Mesenchymal stem cell (in vitro differentiated cells and primary cell): Measurements from ENCODE around the gene MAU2.

ENCODE experiments used
- DNase-seq: peaks from one replicate; pipeline ENCODE4 v3.0.0-alpha.2; 2013
- H2AFZ ChIP-seq: one replicate; pipeline ENCODE4 v1.6.1; 2013; ENCODE audit warnings: low read depth, mild to moderate bottlenecking, control low read depth, inconsistent platforms, low read length, moderate library complexity
- H2AK5ac ChIP-seq: 2 replicates; pipeline ENCODE4 v1.6.1; 2013; ENCODE audit warnings: low read length, moderate library complexity, mild to moderate bottlenecking, inconsistent platforms; ENCODE audit not compliant: severe bottlenecking
- H2BK120ac ChIP-seq: one replicate; pipeline ENCODE4 v1.6.1; 2013; ENCODE audit warnings: low read depth, mild to moderate bottlenecking, inconsistent platforms, low read length, moderate library complexity
- H2BK12ac ChIP-seq, 2 experiments: one replicate each; pipeline ENCODE4 v1.6.1; 2013; ENCODE audit warnings: inconsistent platforms in 2 of 2, low read length in 2 of 2, mild to moderate bottlenecking in 2 of 2, moderate library complexity in 2 of 2, control low read depth in 1 of 2
- H2BK15ac ChIP-seq: one replicate; pipeline ENCODE4 v1.6.1; 2013; ENCODE audit warnings: mild to moderate bottlenecking, low read depth, inconsistent platforms; ENCODE audit not compliant: poor library complexity, severe bottlenecking
- H2BK5ac ChIP-seq: 2 replicates; pipeline ENCODE4 v1.6.1; 2013; ENCODE audit warnings: low read depth, mild to moderate bottlenecking, low read length, control low read depth, inconsistent platforms; ENCODE audit not compliant: poor library complexity, severe bottlenecking
- H3K14ac ChIP-seq, 2 experiments: one replicate each; pipeline ENCODE4 v1.6.1; 2013; ENCODE audit warnings: inconsistent platforms in 2 of 2, low read length in 2 of 2, control low read depth in 1 of 2, mild to moderate bottlenecking in 1 of 2, moderate library complexity in 1 of 2
- H3K18ac ChIP-seq, 2 experiments: one replicate each; pipeline ENCODE4 v1.6.1; 2013; ENCODE audit warnings: inconsistent platforms in 2 of 2, low read length in 2 of 2, control low read depth in 1 of 2, low read depth in 1 of 2, mild to moderate bottlenecking in 1 of 2
- H3K23ac ChIP-seq, 2 experiments: one replicate each; pipeline ENCODE4 v1.6.1; 2013; ENCODE audit warnings: inconsistent platforms in 2 of 2, low read length in 2 of 2, mild to moderate bottlenecking in 2 of 2, moderate library complexity in 2 of 2, control low read depth in 1 of 2
- H3K27ac ChIP-seq: 2 replicates; pipeline ENCODE4 v1.5.1; 2013; ENCODE audit warnings: mild to moderate bottlenecking, moderate library complexity, low read length, control low read depth, inconsistent platforms; ENCODE audit not compliant: poor library complexity, severe bottlenecking
- H3K27me3 ChIP-seq, 2 experiments: 2 replicates each; pipeline versions ENCODE4 v1.6.1 to v1.7.0; 2013; ENCODE audit warnings: low read length in 2 of 2, mild to moderate bottlenecking in 2 of 2, moderate library complexity in 2 of 2, control low read depth in 1 of 2, inconsistent platforms in 1 of 2; ENCODE audit not compliant: control insufficient read depth in 1 of 2, insufficient read depth in 1 of 2
- H3K36me3 ChIP-seq, 2 experiments: 2 replicates each; pipeline versions ENCODE4 v1.6.1 to v1.7.0; 2013; ENCODE audit warnings: low read length in 2 of 2, control low read depth in 1 of 2, inconsistent platforms in 1 of 2, low read depth in 1 of 2, mild to moderate bottlenecking in 1 of 2; ENCODE audit not compliant: insufficient read depth in 2 of 2, control insufficient read depth in 1 of 2
- H3K4ac ChIP-seq, 2 experiments: one replicate each; pipeline ENCODE4 v1.6.1; 2013; ENCODE audit warnings: inconsistent platforms in 2 of 2, low read length in 2 of 2, mild to moderate bottlenecking in 2 of 2, moderate library complexity in 2 of 2, control low read depth in 1 of 2, low read depth in 1 of 2
- H3K4me1 ChIP-seq: 2 replicates; pipeline ENCODE4 v1.6.1; 2013; ENCODE audit warnings: low read depth, low read length, control low read depth; ENCODE audit not compliant: control insufficient read depth, insufficient read depth
- H3K4me2 ChIP-seq: 2 replicates; pipeline ENCODE4 v1.6.1; 2013; ENCODE audit warnings: low read length, mild to moderate bottlenecking, inconsistent platforms; ENCODE audit not compliant: poor library complexity, severe bottlenecking
- H3K4me3 ChIP-seq, 2 experiments: 2 replicates each; pipeline versions ENCODE4 v1.5.1 to v1.7.0; 2013; ENCODE audit warnings: low read length in 2 of 2, mild to moderate bottlenecking in 2 of 2, control low read depth in 1 of 2, low read depth in 1 of 2; ENCODE audit not compliant: insufficient read depth in 1 of 2
- H3K79me1 ChIP-seq: replicated peaks from 2 replicates; pipeline ENCODE4 v1.6.1; 2013; ENCODE audit warnings: mild to moderate bottlenecking, control low read depth, low read length, inconsistent platforms; ENCODE audit not compliant: poor library complexity, severe bottlenecking
- H3K9ac ChIP-seq: 2 replicates; pipeline ENCODE4 v1.7.0; 2013; ENCODE audit warnings: mild to moderate bottlenecking, low read length, moderate library complexity
- H3K9me3 ChIP-seq: 2 replicates; pipeline ENCODE4 v1.7.0; 2013; ENCODE audit warnings: mild to moderate bottlenecking, low read length; ENCODE audit not compliant: control insufficient read depth
- H4K8ac ChIP-seq: one replicate; pipeline ENCODE4 v1.6.1; 2013; ENCODE audit warnings: inconsistent platforms, mild to moderate bottlenecking, low read length, moderate library complexity
- H4K91ac ChIP-seq: one replicate; pipeline ENCODE4 v1.6.1; 2013; ENCODE audit warnings: mild to moderate bottlenecking, low read length, inconsistent platforms
- WGBS: methylation state at CpG from one replicate; pipeline ENCODE4 v1.1.7; 2013; ENCODE audit warnings: mixed read lengths; 5-methylcytosine and 5-hydroxymethylcytosine counted together

The MAU2 gene

DNA sequence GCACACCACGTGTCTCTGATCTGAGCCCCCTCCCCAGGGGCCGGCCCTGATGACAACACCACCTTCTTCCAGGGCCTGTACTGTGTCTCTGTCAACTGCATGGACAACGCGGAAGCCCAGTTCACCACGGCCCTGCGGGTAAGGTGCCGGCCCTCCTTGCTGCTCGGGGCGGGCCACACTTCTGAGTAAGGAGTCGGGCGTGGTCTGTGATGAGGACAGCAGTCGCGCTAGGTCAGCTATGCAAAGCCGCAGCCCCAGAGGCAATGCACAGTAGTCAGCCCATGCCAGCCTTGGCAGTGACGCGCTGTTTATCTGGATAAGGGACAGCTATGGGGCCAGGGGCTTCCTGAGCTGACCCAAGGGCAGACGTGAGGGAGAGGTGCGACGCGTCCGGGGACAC is 24.6 kb downstream of the MAU2 start:
- no peak overlapping the region for H2BK12ac ChIP-seq
- no peak overlapping the region for H4K91ac ChIP-seq
- H3K27ac ChIP-seq: no peak overlapping the region
- DNase-seq: no peak
- no peak overlapping the region for H3K23ac ChIP-seq
- H3K18ac ChIP-seq: no peak overlapping the region
- no peak overlapping the region for H4K8ac ChIP-seq
- no peak overlapping the region for H2BK15ac ChIP-seq
- peaks cover 24% of the 10 kb centered on the region for H3K79me1 ChIP-seq
- no peak overlapping the region for H2AFZ ChIP-seq
- H3K14ac ChIP-seq: no peak overlapping the region
- no peaks in the 10 kb centered on the region for H3K9me3 ChIP-seq
- peaks cover 88 to 91% of the 10 kb centered on the region in 2 experiments for H3K36me3 ChIP-seq
- no peak overlapping the region for H2AK5ac ChIP-seq
- no peak overlapping the region for H2BK120ac ChIP-seq
- H3K4ac ChIP-seq: no peak overlapping the region
- no peak overlapping the region for H3K4me2 ChIP-seq
- no peak overlapping the region for H2BK5ac ChIP-seq
- no peaks in the 10 kb centered on the region for H3K27me3 ChIP-seq
- H3K4me1 ChIP-seq: peaks cover 3% of the 10 kb centered on the region
- no peak overlapping the region for H3K9ac ChIP-seq
- H3K4me3 ChIP-seq: no peak overlapping the region
- WGBS: 94% methylated on average over 21 of the region's 21 CpGs

- Histone ChIP-seq H3K4me1 (peaks cover 3% of the 10 kb centered on the region), H4K91ac (no peak overlapping the region), H2BK15ac (no peak overlapping the region), H3K9ac (no peak overlapping the region), H3K23ac (no peak overlapping the region), H2BK12ac (no peak overlapping the region), H3K18ac (no peak overlapping the region), H3K4me3 (no peak overlapping the region), H3K79me1 (peaks cover 22% of the 10 kb centered on the region), H3K4ac (no peak overlapping the region), H3K36me3 (peaks cover 86 to 88% of the 10 kb centered on the region in 2 experiments), H3K14ac (no peak overlapping the region), H2AK5ac (no peak overlapping the region), H2AFZ (no peak overlapping the region), H3K27me3 (no peaks in the 10 kb centered on the region), H2BK120ac (no peak overlapping the region), H3K27ac (no peak overlapping the region), H3K9me3 (no peaks in the 10 kb centered on the region), H4K8ac (no peak overlapping the region), H2BK5ac (no peak overlapping the region), H3K4me2 (no peak overlapping the region)
- 97% methylated on average over 11 of the region's 11 CpGs for WGBS
- no peak for DNase-seq
These were observed 25.3 kb downstream of the MAU2 start for GRCh38 chr19:19345970-19346369.

DNA sequence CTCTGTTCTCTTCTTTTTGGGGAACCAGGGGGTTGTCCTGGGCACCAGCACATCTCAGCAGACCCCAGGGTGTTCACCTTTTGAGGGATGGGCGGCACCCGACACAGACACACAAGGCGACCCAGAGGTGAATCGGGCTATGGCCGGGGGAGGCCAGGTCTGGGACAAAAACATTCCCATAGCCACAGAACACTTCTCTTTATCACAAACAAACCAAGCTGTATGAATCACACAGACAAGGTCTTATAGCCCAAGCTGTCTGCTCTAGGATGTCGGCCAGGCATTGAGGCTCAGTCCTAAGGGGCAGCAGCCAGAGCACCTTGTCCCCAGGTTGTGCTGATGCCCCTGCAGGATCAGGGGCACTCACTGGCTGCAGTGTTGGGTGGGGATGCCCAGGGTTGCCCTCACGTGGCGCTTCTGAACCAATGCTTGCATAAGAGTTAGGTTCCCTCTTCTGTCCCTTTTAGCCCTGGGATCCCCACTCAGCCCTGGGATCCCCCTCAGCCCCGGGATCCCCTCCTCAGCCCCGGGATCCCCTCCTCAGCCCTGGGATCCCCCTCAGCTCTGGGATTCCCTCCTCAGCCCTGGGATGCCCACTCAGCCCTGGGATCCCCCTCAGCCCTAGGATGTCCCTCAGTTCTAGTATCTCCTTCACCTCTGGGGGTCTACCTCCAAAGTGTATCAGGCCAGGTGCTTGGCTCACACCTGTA is 26.9 kb downstream of the MAU2 start:
- no peak overlapping the region for H3K9ac ChIP-seq
- WGBS: 95% methylated on average over 10 of the region's 10 CpGs
- H2AK5ac ChIP-seq: no peak overlapping the region
- no peak overlapping the region for H2BK5ac ChIP-seq
- H3K79me1 ChIP-seq: peaks cover 21% of the 10 kb centered on the region
- H3K4ac ChIP-seq: no peak overlapping the region
- no peak overlapping the region for H3K4me2 ChIP-seq
- no peak overlapping the region for H3K27ac ChIP-seq
- H2BK120ac ChIP-seq: no peak overlapping the region
- H3K36me3 ChIP-seq: peaks cover 79 to 81% of the 10 kb centered on the region in 2 experiments
- no peak for DNase-seq
- no peaks in the 10 kb centered on the region for H3K27me3 ChIP-seq
- H3K23ac ChIP-seq: no peak overlapping the region
- no peak overlapping the region for H3K14ac ChIP-seq
- H2BK15ac ChIP-seq: no peak overlapping the region
- no peak overlapping the region for H4K8ac ChIP-seq
- no peak overlapping the region for H3K18ac ChIP-seq
- peaks cover 3% of the 10 kb centered on the region for H3K4me1 ChIP-seq
- no peak overlapping the region for H2AFZ ChIP-seq
- H2BK12ac ChIP-seq: no peak overlapping the region
- H4K91ac ChIP-seq: no peak overlapping the region
- no peaks in the 10 kb centered on the region for H3K9me3 ChIP-seq
- no peak overlapping the region for H3K4me3 ChIP-seq

DNA sequence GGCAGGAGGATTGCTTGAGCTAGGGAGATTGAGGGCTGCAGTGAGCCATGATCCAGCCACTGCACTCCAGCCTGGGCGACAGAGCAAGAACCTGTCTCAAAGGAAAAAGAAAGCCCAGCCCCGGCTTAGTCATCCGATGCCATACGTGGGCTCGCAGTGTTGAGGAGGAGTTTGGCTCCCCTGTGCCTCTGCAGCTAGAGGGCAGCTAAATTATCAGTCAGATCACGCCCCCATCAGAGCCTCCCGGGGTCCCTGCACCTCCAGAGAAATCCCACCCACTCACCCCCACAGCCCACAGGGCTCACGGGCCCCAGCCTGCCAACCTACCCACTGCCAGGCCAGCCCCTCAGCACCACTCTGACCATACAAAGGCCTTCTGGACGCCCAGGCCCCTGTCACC is 27.6 kb downstream of the MAU2 start:
- Histone ChIP-seq H3K23ac (no peak overlapping the region), H2BK5ac (no peak overlapping the region), H3K14ac (no peak overlapping the region), H3K18ac (no peak overlapping the region), H3K4me3 (no peak overlapping the region), H4K8ac (peak overlapping the region; percentile 19), H2AK5ac (no peak overlapping the region), H3K79me1 (peaks cover 16% of the 10 kb centered on the region), H4K91ac (no peak overlapping the region), H2AFZ (no peak overlapping the region), H2BK12ac (no peak overlapping the region), H3K36me3 (peaks cover 80 to 81% of the 10 kb centered on the region in 2 experiments), H3K27me3 (no peaks in the 10 kb centered on the region), H3K27ac (no peak overlapping the region), H3K4me2 (no peak overlapping the region), H3K4ac (no peak overlapping the region), H2BK120ac (no peak overlapping the region), H3K9ac (peak overlapping the region; percentile 15), H3K9me3 (no peaks in the 10 kb centered on the region), H2BK15ac (no peak overlapping the region), H3K4me1 (peaks cover 3% of the 10 kb centered on the region)
- WGBS: 82% methylated on average over 9 of the region's 9 CpGs
- DNase-seq: no peak
